ENCODE data around the gene SUOX. TPM values are rescaled to one million over a fixed set of nuclear protein-coding genes. Genes with fewer than 3 reads are reported as not detected.
"Not testable (repeated sequence)": the region's sequence is repeated elsewhere in the genome, so short reads cannot be mapped to it uniquely, and the experiment has no call there.

Gene SUOX
- total RNA-seq, 4 donors from 2014 or later, result 5.1 to 35.5 (median 26.7) TPM

DNA sequence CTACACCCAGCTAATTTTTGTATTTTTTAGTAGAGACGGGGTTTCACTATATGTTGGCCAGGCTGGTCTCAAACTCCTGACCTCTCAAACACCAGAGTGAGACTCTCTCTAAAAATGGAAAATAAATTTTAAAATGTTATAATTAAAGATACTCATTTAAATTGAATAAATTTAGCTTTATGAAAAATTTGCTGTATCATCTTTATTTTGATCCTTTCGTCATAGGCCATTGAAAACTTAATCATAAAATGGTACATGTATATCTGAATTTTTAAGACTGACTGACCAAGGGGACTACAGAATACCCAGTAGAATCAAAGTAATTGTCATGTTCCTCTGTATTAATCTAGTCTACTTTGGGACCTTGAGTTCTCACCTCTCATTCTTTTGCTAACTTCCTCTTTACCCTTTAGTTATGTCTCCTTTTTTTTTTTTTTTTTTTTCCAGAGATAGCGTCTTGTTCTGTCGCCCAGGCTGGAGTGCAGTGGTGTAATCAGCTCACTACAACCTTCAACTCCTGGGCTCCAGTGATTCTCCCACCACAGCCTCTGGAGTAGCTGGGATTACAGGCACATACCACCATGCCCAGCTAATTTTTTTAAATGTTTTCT lies 13.7 kb upstream of the SUOX start:
- Histone ChIP-seq H3K4me3 (no peak overlapping the region), H3K9me3 (no peaks in the 10 kb centered on the region), H3K4me1 (no peaks in the 10 kb centered on the region), H3K27ac (no peak overlapping the region), H3K27me3 (no peaks in the 10 kb centered on the region), H3K36me3 (no peaks in the 10 kb centered on the region)
- intact Hi-C loops (cut with DNase I; ENCODE audit: low total_unique reads), result no loop called here
- DNase-seq, result no peak
- no peak for TF ChIP-seq POLR2A (IDR thresholded peaks at IDR 0.05)
- TF ChIP-seq, protein P1, sequence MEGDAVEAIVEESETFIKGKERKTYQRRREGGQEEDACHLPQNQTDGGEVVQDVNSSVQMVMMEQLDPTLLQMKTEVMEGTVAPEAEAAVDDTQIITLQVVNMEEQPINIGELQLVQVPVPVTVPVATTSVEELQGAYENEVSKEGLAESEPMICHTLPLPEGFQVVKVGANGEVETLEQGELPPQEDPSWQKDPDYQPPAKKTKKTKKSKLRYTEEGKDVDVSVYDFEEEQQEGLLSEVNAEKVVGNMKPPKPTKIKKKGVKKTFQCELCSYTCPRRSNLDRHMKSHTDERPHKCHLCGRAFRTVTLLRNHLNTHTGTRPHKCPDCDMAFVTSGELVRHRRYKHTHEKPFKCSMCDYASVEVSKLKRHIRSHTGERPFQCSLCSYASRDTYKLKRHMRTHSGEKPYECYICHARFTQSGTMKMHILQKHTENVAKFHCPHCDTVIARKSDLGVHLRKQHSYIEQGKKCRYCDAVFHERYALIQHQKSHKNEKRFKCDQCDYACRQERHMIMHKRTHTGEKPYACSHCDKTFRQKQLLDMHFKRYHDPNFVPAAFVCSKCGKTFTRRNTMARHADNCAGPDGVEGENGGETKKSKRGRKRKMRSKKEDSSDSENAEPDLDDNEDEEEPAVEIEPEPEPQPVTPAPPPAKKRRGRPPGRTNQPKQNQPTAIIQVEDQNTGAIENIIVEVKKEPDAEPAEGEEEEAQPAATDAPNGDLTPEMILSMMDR (IDR thresholded peaks at IDR 0.05), result no peak

DNA sequence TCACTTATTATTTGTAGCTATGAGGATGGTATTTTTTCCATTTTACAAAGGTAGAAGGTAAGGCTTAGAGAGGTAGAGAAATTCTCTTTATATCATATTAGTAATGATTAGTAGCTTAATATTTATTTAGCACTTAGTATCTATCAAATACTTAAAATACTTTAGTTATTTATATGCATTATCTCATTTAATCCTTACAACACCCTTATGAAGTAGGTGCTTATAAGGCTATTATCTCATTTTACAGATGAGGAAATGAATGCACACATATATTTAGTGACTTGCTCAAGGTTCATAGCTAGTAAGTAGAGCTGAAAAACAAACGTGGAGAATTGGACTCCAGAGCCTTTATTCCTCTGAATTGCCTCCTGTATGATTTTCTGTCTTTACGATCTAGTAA lies 12.2 kb upstream of the SUOX start:
- TF ChIP-seq POLR2A (IDR thresholded peaks at IDR 0.05), result no peak
- TF ChIP-seq, protein P1 (IDR thresholded peaks at IDR 0.05), result no peak
- no peaks in the 10 kb centered on the region for H3K36me3 ChIP-seq

DNA sequence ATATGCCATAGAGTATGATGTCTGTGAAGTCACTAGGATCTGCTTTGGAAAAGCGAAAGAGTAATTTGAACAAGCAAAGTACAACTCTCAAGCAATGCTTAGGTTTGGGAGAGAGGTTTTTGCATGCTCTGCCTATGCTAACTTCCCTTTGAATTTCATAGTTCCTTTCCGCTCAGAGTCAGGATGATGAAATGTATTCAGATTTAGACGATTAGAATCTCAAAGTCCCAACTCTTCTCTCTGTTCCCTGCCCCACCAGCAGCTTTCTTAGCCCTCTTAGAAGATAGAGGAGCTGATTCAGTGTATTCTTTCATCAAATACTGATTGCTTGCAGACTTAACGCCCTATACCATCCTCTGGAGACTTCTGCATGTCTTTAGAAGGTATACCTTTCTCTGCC lies 11.7 kb upstream of the SUOX start:
- H3K9me3 ChIP-seq, result no peaks in the 10 kb centered on the region
- H3K27ac ChIP-seq, result no peak overlapping the region
- intact Hi-C loops (cut with DNase I; ENCODE audit: low total_unique reads), result no loop called here
- H3K27me3 ChIP-seq, result no peaks in the 10 kb centered on the region
- no peak overlapping the region for H3K4me3 ChIP-seq
- no peaks in the 10 kb centered on the region for H3K4me1 ChIP-seq
- TF ChIP-seq, protein P1 (IDR thresholded peaks at IDR 0.05), result no peak
- no peak for TF ChIP-seq POLR2A (IDR thresholded peaks at IDR 0.05)
- DNase-seq, result no peak
- H3K36me3 ChIP-seq, result no peaks in the 10 kb centered on the region

More for the DNA sequence above, 12.2 kb upstream of the SUOX start:
- no peaks in the 10 kb centered on the region for H3K27me3 ChIP-seq
- no peak overlapping the region for H3K27ac ChIP-seq
- intact Hi-C loops (cut with DNase I; ENCODE audit: low total_unique reads), result no loop called here
- no peaks in the 10 kb centered on the region for H3K4me1 ChIP-seq
- H3K9me3 ChIP-seq, result no peaks in the 10 kb centered on the region
- no peak for DNase-seq
- H3K4me3 ChIP-seq, result no peak overlapping the region

DNA sequence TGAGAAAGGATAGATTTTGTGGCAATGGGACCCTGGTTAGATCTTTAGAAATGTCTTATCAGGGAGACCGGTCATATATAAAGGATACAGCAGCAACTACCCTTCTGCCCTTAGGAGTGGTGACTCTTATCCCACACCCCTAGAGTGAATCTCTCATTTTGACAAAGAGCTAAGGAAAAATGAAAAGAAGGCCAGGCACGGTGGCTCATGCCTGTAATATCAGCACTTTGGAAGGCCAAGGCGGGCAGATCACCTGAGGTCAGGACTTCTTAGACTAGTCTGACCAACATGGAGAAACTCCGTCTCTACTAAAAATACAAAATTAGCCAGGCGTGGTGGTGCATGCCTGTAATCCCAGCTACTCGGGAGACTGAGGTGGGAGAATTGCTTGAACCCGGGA lies 11.1 kb upstream of the SUOX start:
- DNase-seq; H3K27me3 ChIP-seq; intact Hi-C loops (cut with DNase I; ENCODE audit: low total_unique reads); H3K9me3 ChIP-seq; H3K4me3 ChIP-seq; H3K4me1 ChIP-seq; H3K27ac ChIP-seq; H3K36me3 ChIP-seq: not testable (repeated sequence)

DNA sequence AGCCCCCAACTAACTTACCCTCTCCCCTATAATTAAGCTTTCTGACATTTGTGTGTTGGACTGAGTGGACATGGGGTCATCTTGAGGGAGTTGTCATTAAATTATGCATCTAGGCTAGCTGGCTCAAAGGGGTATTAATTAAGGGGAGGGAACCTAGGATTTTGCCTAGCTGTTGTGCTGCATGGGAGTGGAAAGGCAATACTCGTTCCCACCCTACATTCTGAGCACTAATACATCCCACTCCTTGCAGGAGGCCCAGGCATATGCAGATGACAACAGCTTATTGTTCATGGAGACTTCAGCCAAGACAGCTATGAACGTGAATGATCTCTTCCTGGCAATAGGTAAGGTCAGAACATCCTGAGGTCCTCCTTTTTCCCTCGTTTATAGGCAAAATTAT lies 6.0 kb upstream of the SUOX start:
- Histone ChIP-seq H3K36me3 (no peaks in the 10 kb centered on the region), H3K4me1 (no peaks in the 10 kb centered on the region), H3K4me3 (no peak overlapping the region), H3K27ac (no peak overlapping the region), H3K27me3 (no peaks in the 10 kb centered on the region), H3K9me3 (no peaks in the 10 kb centered on the region)
- no peak for DNase-seq
- intact Hi-C loops (cut with DNase I; ENCODE audit: low total_unique reads), result loop anchor here (10.0 kb wide), 1 partner anchor 54 kb away; the partner anchor contains the start of gene RPS26
- no peak for TF ChIP-seq POLR2A (IDR thresholded peaks at IDR 0.05)
- TF ChIP-seq, protein P1 (IDR thresholded peaks at IDR 0.05), result no peak

Measured in uterus (tissue), 4 donors.